Measurements from ENCODE around the gene NRG2. TPM values are rescaled to one million over a fixed set of nuclear protein-coding genes. Genes with fewer than 3 reads are reported as not detected.

NRG2 gene
- total RNA-seq, 4 donors from 2014 or later, result 0.66 to 4.9 (median 2.5) TPM

- no peak overlapping the region for H3K27ac ChIP-seq
- peaks cover 0 to 23% (median 0%) of the 10 kb centered on the region in 4 donors for H3K27me3 ChIP-seq
- H3K4me3 ChIP-seq, result no peak overlapping the region
- TF ChIP-seq CTCF (IDR thresholded peaks at IDR 0.05) (no peak), POLR2A (IDR thresholded peaks at IDR 0.05) (no peak)
- H3K4me1 ChIP-seq, result no peaks in the 10 kb centered on the region
- intact Hi-C loops (cut with DNase I), result no loop called here
- DNase-seq, result no peak
- H3K9me3 ChIP-seq, result no peaks in the 10 kb centered on the region
- no peaks in the 10 kb centered on the region for H3K36me3 ChIP-seq
- WGBS, 2 donors, result 69 to 79% methylated on average over 4 to 9 of the region's 12 CpGs
Observed at GRCh38 chr5:139838381-139839197, 204.5 kb downstream of the NRG2 start.

- Histone ChIP-seq H3K27me3 (peaks cover 0 to 27% (median 0%) of the 10 kb centered on the region in 4 donors), H3K27ac (no peak overlapping the region), H3K4me3 (no peak overlapping the region), H3K4me1 (no peaks in the 10 kb centered on the region), H3K9me3 (no peaks in the 10 kb centered on the region), H3K36me3 (no peaks in the 10 kb centered on the region)
- no peak for DNase-seq
- intact Hi-C loops (cut with DNase I), result no loop called here
- TF ChIP-seq POLR2A (IDR thresholded peaks at IDR 0.05) (no peak), CTCF (IDR thresholded peaks at IDR 0.05) (no peak)
- WGBS, 2 donors, result 81 to 88% methylated on average over 7 to 9 of the region's 10 CpGs
Observed at GRCh38 chr5:139837711-139838380, 205.3 kb downstream of the NRG2 start.

- peaks cover 0 to 39% (median 0%) of the 10 kb centered on the region in 4 donors for H3K27me3 ChIP-seq
- no peak overlapping the region for H3K27ac ChIP-seq
- H3K9me3 ChIP-seq, result no peaks in the 10 kb centered on the region
- H3K4me1 ChIP-seq, result no peaks in the 10 kb centered on the region
- 92 to 95% methylated on average over 19 to 21 of the region's 22 CpGs for WGBS, 2 donors
- no peak for TF ChIP-seq POLR2A (IDR thresholded peaks at IDR 0.05)
- TF ChIP-seq CTCF (IDR thresholded peaks at IDR 0.05), result no peak
- intact Hi-C loops (cut with DNase I), result no loop called here
- no peak for DNase-seq
- no peaks in the 10 kb centered on the region for H3K36me3 ChIP-seq
- H3K4me3 ChIP-seq, result no peak overlapping the region
Observed at GRCh38 chr5:139836469-139837208, 206.5 kb downstream of the NRG2 start.

GRCh38 chr5:139835656-139836055 is 207.4 kb downstream of the NRG2 start:
- intact Hi-C loops (cut with DNase I), result no loop called here
- Histone ChIP-seq H3K9me3 (no peaks in the 10 kb centered on the region), H3K36me3 (no peaks in the 10 kb centered on the region), H3K27ac (no peak overlapping the region), H3K4me1 (no peaks in the 10 kb centered on the region), H3K27me3 (peaks cover 0 to 40% (median 0%) of the 10 kb centered on the region in 4 donors), H3K4me3 (no peak overlapping the region)
- TF ChIP-seq CTCF (IDR thresholded peaks at IDR 0.05) (no peak), POLR2A (IDR thresholded peaks at IDR 0.05) (no peak)
- no peak for DNase-seq
- 32 to 53% methylated on average over 2 to 3 of the region's 3 CpGs for WGBS, 2 donors

Data from esophagus squamous epithelium (tissue), 5 donors.